HG02870 (cell line): ENCODE data around the gene ITPKB.
"Not testable (repeated sequence)": the region's sequence is repeated elsewhere in the genome, so short reads cannot be mapped to it uniquely, and the experiment has no call there.

Experiments used
- ATAC-seq: cut with Tn5 transposase; IDR thresholded peaks from one replicate; pipeline ENCODE4 v1.9.1; 2021; ENCODE audit warnings: mild to moderate bottlenecking, moderate library complexity; ENCODE audit not compliant: unreplicated experiment

The ITPKB gene

DNA sequence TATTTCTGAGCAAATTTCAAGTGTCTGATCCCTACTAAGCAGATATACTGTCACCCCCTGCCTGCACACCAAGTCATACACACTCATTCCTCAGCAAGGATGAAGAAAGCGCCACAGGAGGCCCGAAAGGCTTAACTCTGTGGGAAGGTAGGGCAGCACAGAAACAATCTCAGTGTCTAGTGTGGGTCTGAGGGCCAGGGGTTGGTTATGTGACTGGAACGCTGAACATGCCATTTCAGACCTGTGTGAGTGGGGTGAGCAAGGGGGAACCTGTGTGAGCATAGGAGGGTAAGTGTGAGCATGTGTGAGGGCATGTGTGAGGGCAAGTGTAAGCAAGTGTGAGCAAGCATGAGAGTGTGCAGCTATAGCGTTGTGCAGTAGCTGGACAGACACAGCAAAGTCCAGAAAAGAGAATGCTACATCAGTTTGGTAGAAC lies 6.2 kb downstream of the ITPKB start:
- no peak for ATAC-seq

DNA sequence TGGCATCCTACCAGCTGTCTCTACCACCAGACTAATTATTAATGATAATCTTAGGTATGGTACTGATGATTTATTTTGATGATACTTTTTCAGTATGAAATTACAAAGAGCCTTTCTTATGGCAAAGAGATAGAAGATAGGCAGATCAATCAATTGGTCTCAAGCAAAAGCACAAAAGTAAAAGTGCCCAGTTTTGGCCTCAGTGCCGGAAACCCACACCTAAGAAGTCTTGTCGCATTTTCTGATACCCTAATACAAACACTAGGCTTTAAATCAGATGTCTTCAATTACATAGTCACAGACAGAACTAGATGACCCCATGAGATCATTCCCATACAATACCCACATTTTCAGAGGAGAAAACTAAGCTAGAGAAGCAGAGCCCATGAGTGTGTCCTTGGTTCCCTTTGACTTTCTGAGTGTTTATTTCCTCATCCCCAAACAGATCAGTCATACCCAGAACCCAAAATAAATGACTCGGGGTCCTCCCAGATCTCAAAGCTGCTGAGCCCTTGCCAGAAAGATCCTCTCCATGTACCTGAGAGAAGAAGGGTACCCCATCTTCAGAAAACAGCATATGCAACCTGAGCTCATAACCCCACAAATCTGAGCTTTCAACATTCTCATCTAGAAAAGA lies 7.7 kb downstream of the ITPKB start:
- ATAC-seq = no peak

DNA sequence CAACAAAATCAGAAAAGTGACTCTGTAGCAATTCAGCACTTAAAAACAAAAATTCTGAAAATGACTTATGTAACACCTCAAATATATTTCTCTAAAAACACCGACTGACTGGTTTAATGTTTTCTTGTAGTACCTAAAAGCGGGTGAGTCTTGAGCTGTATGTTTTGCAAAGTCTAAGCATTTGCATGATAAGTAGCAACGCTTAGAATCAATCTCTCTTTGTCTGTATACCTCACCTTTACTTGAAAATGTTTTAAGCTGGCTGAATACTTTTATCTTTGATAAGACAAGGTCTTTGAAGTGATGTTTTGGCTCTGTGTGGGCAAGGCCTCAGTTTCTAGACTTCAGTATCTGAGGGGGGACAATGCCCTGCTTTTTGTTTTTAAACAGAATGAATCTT lies 8.2 kb downstream of the ITPKB start:
- no peak for ATAC-seq

DNA sequence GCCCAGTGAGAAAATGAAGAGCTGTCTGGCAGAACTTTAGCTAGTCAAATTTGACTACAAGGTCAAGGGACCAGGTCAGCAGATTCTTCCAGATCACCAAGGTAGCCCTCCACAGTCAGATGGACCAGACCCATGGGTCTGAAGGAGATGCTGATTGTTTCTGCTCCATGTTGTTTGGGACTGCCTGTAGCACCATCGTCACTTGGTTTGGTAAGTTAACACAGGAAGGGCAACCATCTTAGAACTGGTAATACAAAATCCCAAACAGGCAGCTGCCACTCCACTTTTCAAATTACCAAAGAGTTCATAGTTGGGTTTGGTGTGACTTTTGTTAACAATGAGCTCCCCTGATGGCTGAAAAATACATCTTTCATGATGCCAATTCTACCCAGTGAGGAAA lies 9.0 kb downstream of the ITPKB start:
- ATAC-seq = no peak

DNA sequence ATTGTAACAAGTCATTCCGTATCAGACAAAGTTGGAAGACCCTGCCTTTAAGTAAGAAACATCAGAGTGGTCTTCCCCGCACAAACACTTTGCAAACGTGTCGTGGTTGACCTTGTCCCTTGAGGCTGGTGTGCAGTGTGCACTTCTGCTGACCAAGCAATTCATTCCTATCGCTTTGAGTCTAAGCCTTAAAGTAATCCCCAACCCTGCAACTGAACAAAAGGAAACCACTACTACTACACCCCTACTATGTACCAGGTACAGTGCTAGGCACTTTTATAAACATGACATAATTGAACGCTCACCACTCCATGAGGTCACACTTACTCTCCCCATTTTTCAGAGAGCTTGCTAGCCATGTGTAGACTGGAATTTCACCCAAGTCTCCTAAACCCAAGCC lies 10.6 kb downstream of the ITPKB start:
- ATAC-seq = no peak

DNA sequence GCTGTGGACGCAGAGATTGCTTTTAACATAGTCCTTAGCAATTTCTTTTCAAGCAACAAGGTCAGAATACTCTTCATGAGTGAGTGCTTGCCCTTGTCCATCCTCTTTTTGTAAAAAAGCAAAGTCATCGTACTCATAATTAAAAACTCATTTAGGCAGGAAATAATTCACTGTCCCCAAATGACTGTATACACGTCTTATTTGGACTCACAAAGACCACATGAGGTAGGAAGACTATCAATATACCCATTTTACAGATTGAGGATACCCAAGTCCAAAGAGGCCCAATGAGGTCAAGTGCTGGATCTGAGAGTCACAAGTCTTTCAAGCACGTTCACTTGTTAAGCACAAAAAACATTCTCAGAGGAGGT lies 13.2 kb downstream of the ITPKB start:
- ATAC-seq = no peak

DNA sequence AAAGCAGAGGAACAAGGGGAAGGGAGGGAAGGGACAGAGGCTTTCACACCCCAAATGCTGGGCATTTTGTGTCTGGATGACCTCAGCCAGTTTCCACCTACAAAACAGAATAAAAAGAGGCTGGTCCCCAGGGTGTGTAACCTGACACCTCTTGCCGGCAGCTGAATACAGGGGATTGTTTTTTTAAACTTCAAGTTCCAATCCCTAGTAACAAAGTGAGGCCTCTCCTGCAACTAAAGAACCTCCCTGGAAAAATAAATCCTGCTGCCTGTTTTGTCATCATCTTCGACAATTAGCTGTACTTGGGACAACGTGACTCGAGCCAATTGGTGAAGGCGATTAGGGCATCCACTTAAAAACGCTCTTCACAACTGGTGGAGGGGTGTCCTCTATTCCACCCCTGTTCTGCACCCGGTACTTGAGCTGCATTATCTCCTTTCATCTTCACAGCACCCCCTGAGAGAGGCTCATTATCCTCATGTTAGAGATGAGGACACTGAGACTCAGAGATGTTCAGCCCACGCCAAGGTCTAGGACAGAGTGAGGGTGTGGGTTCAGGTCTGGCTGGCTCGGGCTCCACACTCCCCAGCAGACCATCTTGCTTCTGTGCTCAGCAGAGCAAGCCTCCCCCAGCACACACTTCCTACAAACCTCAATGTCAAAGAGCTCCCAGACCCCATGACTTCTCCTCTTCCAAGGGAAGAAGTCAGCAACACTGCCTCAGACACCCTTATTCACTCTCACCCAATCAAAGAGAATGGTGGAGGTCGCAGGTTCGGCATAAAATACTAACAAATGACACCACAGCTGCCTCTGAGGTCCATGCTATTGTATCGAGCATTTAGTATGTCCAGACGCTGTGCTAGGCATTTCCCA lies 15.2 kb downstream of the ITPKB start:
- ATAC-seq = no peak

DNA sequence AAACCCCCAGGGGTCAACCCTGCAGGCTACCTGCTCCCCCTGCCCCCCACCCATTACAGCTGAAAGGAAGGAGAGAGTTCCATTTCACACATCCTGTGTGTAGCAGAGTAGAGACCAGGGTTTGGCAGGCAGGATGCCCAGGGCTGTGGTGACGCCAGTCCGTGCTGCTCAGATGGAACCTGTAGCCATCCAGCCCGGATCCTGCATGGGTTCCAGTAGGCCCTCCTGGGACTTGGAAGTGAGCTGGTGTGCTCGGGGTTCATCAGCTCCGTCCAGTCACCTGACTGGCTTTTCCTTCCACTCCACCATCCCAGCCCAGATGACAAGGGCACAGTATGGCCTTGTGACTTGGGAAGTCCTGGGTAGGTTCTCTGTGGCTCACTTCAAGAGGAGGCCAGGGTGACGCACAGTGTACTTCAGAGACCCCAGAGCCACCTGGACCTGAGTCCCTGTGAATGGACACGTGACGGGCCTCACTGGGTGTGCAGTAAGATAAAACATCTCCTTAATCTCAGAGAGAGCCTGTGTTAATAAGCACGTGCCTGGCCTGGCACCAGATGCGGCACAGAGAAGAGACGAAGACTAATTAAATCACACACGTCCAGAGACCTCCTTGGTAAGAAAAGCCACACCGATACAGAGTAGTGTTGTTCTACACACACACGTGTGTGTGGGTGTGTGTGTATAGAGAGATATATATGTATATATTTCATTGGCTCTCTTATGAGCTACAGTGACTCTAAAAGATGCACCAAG lies 16.0 kb downstream of the ITPKB start:
- ATAC-seq = no peak

DNA sequence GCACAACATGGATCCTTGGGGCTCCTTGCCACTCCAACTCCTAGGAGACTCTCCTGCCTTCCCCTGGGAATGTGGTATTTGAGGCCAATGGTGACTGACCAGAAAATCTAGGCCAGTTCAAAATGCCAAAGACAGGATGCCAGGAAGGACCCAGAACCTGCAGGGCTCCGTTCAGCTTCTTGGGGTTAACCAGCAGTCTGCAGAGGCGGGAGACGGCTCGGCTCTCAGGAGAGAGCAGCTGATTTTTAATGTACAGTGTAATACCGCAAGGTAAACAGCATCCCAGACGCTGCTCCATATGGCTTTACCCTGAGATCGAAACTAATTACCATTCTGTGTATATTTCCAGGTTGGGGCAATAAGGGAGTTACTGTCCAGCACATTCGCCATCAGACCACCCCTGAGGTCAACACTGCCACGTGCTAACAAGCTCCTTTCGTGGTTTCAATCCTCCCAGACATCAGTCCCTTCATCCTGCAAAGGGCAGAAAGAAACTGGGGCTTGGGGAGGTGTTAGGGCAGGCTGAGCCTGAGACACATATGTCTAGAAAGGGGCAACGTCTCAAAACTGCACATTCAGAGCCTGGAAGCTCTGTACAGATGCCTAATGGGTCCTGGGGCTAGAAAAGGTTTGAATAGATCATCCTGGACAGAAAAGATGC lies 16.7 kb downstream of the ITPKB start:
- no peak for ATAC-seq

DNA sequence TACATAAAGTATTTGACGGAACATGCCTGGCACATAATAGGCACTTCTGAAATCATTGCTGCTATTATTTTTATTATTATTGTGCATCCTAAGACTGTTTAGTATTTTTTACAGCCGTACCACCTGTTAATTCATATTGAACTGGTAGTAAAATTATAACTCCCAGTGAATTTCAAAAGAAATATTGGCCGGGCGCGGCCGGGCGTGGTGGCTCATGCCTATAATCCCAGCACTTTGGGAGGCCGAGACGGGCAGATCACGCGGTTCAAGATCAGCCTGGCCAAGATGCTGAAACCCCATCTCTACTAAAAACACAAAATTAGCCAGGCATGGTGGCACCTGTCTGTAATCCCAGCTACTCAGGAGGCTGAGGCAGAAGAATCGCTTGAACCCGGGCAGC lies 18.5 kb downstream of the ITPKB start:
- ATAC-seq = not testable (repeated sequence)

DNA sequence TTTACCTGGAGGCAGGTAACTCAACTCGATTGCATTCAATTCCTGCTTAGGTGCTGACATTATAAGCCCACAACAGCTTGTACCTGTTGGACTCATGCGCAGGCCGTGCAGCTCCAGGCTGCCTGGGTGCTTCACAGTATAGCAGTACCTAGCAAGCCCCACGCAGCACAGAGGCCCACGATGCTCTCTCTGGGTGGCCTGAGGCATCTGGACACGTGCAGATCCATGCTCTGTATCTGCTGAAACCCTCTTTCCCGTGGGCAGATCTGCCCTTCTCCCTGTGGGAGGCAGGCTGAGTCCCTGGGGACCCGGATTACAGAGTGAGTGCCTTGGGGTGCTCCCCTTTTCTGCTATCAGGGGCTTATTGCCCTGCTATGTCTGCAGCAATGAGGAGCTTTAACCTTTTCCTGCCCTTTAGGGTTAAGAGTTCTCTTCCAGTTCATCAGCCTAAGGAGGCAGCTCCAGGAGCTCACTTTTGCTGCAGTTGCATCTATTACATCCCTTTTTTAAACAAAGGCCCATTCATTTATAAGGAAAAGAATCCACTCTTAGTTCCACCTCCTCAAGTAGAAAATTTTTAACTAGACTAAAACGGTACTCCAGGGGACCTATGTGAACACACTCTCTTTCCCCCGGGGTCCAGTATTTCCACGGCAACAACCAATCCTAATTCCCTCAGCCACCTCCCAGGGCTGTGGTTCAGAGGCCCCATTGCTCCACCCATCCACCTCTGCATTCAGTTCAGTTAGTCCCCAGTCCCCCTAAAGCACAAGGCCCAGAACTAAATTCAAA lies 19.3 kb downstream of the ITPKB start:
- no peak for ATAC-seq

DNA sequence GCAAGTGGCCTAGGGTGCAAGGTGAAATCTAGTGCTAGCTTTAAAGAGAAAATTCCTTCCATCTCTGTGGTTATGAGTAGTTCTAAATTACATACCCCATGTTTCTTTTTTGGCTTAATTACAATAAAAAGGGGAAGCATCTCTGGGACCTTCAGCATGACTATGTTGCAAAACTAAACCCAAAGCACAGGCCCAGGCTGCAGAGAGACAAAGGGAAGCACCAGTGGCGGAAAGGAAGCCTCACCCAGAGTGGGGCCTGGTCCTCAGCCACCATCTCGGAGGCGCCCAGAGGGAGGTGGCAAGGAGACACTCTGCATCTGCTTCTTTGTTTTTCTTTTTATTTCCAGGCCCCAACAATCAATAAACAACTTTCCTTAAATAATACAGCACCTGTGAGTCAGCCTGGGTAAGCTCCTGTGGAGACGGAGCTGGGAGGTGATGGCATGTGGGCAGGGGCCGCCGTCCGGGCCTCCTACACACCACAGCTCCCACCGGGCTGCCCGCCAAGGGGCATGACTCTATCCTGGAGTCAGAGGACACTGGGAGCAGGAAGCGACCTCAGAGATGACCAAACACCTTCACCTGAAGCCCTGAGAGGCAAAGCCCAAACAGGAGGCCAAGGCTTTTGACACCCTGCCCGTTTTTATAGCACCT lies 21.7 kb downstream of the ITPKB start:
- no peak for ATAC-seq

DNA sequence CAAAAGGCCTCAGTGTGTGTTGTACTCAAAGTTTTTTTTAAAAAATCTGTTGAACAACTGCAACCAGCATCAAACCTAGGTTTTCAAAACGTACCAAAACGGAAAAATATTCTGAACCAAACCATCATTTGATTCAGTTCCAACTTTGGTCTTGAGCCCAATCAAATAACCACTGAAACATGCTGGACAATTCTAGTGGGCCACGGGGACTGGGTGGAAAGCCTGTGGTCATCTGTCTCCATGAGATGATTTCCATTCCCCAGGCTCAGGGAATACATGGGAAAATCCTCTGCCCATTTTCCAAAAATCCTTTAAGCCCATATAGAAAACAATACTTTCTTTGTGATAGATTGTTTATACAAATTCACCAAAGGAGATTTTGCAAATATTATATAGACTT lies 22.5 kb downstream of the ITPKB start:
- ATAC-seq = no peak

DNA sequence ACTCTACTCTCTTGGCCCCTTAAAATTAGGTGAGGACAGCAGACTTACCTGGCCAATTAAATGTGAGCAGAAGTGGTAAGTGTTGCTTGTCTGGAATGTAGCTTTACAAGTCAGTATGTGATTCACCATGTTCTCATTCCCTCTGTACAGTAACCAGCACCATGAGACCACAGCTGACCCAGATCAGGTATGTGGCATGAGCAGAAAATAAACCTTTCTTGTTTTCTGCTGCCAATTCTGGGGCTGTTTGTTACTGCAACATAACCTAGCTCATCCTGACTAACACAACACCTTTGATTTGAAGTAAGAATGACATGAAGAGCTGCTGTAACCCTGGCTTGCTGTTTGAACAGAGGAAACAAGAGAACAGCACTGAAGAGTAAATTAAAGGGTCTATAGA lies 24.9 kb downstream of the ITPKB start:
- ATAC-seq = no peak

DNA sequence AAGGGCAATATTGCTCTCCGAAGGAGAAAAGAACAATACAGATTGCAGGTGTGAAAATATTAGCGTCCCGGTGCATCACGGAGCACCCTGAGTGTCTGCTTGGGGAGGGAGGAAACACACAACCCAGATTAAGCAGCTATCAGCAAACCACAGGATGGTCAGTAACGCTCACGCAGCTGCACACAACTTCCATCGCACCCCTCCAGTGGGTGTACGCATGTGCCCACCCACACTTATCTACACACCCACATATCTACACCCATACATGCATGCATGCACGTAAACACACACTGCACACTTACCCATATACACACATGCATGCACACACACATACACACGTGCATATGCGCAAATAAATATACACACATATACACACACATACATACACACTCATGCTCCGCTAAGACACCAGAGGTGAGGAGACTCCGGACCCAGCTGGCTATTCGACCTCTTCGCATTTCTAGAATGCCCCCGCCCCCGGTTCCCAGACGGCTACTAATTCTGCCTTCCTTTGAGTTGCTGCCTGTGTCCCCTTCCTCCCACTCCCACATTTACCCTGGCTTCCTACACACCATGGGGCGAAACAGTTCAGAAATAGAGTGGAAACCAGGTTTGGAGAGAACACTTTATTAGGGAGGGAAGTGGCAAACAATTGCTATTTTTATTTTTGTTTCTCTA lies 26.2 kb downstream of the ITPKB start:
- ATAC-seq = no peak

DNA sequence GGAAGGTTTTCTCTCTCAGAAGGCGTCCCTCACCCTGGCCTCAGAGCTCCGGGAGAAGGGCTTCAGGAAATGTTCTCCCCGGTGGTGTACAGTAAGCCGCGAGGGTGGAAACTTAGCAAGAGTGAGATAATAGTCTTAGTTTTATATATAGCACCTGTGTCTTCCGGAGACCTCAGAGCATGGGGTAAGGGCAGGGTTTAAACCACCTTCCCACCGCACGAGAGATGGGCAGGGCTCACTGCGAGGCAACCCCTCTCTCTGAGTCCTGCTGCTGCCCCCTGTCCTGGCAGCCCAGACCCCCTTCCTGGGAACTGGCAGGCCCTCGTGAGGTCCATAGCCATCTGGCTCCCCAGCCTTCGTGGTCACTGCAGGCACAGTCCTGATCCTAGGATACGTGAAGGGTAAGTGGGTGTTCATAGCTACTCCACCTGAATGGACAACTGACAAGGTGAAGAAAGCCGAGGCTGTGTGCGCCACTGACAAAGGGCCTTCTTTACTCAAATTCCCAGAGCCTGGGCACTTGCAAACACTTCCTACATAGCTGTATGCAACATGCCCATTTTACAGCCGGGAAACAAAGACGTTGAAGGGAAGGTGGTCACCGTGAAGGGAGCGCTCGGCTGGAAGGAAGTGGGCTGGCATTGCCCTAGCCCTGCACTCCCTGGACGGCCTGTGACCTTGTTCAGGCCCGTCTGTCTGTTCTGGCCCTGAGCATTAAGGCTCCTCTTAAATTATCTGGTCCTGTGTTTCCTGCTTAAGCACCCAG lies 26.9 kb downstream of the ITPKB start:
- ATAC-seq = peak; percentile 86

DNA sequence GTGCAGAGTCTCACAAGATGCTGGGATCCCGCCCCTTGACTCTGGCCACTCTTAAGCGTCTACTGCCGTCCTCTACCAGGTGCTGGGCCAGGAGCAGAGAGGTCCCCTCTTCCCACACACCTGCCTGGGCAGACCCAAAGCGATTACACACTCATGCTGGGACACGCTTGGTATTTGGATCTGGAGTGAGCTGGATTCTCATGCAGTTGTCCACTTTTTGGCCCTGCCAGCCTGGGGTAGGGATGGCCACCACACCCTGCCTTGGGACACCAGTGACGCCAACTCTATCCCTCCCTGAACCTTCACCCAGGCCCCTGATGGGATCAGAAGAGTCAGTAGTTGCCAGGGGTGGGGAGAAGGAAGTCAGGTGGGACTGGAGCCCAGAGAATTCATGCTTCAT lies 28.6 kb downstream of the ITPKB start:
- no peak for ATAC-seq

DNA sequence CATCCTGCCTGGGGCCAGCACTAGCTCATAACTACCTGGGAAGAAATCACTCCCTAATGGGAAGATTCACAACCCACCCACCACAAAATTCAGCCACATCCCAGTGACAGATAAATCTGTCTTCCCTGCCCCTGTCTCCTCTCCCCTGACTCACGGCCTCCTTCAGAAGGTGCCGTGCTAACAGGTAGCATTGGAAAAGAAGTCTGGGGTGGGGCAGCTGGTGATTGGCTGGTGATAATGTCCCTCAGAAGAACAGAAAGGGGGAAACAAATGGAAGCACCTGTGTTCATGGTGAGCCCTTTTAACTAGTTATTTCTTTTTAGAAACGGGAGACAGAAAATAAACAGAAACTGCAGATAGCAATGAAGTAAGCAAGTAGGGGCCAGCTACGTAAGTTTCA lies 29.1 kb downstream of the ITPKB start:
- ATAC-seq = no peak

DNA sequence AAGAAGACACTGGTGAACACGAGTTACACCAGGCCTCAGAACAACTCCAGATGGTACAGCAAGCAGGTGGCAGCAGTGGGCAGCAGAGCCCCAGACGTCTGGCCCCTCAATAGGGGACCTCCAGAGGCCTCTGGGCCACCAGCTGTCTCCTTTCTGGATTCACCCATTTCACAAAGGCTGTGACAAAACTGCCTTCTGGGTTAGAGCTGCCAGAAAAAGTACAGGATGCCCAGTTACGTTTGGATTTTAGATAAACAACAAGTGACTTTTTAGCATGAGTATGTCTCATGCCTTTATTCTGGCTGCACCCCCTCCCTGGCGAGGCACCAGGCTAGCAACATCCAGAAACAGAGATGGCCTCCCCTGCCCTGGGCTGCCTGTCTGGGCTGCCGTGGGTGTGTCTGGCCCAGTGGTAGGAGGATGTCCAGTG lies 30.1 kb downstream of the ITPKB start:
- no peak for ATAC-seq
